CD1c-positive myeloid dendritic cell (primary cell): Measurements from ENCODE around the gene TPD52L1.

Experiments
- DNase-seq: peaks from one replicate; pipeline ENCODE4 v3.0.0-alpha.2; 2016; ENCODE audit errors: extremely low spot score

The TPD52L1 gene

DNA sequence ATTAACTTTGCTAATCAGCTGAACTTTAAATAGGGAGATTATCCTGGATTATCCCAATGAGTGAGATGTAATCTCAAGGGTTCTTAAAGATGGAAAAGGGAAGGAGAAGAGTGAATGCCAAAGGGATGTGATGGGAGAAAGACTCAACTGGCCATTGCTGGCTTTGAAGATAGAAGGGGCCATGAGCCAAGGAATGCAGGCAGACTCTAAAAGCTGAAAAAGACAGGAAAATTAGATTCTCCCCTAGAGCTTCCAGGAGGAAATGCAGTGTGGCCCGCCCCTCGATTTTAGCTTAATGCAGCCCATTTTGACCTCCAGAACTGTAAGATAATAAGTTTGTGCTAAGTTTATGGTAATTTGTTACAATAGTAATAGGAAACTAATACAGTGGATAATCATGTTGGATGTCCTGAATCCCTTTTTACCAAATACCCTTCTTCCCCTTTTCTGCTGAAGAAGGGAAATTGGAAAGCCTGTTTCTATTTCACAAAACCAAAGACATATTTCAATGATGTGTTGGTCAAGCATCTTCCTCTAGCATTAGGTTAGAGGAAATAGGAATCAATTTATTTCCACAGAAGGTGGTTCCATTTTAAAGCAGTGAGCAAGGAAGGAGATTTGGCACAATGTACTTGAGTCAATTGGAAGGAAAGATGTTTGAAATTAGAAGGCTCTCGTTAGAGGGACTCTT is 151.5 kb downstream of the TPD52L1 start:
- no peak for DNase-seq

DNA sequence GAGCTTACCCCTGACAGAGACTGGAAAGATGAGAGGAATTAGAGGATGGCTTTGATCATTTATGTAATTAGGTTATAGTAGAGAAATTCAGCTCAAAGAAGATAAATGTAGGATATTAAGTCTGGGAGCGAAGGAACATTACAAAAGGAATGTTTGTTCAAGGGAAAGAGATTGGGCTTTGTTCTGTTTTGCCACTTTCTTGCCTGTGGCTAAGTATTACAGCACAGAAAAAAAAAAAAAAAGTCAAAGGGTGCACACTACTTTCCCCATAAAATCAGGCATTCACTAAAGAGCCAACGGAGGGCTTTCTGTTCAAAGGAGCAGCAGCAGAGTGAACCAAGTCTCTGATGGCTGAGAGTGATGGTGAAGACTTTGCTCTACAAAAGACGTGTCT is 153.2 kb downstream of the TPD52L1 start:
- DNase-seq = no peak

DNA sequence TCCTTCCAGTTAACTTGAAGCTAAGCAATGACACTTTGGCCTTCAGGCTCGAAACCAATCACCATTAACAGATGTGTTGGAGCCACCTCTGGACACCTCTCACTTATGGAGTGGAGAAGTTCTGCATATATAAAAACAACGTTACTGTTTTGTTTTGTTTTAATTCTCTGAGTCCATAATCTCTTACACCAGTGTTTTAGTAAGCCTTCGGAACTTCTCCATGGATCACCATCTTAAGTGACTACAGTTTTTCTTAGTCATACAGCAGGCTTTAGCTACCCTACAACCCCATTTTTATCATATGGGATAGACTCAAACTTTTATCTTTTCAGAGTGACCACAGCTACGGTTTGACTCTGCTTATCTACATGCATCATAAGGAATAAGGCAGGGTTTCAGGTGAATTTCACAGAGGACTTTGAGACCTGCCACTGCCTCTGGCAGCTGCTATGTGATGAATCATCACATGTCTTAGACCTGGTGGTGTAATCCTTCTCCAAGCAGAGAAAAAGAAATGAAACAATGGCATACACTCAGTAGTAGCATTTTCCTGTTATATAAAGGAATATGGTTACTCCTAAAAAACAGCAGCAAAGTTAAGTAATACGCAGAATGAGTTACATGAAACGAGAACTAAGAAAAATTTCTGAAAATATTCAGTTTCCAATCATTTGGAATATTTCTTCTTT is 153.7 kb downstream of the TPD52L1 start:
- DNase-seq = no peak

DNA sequence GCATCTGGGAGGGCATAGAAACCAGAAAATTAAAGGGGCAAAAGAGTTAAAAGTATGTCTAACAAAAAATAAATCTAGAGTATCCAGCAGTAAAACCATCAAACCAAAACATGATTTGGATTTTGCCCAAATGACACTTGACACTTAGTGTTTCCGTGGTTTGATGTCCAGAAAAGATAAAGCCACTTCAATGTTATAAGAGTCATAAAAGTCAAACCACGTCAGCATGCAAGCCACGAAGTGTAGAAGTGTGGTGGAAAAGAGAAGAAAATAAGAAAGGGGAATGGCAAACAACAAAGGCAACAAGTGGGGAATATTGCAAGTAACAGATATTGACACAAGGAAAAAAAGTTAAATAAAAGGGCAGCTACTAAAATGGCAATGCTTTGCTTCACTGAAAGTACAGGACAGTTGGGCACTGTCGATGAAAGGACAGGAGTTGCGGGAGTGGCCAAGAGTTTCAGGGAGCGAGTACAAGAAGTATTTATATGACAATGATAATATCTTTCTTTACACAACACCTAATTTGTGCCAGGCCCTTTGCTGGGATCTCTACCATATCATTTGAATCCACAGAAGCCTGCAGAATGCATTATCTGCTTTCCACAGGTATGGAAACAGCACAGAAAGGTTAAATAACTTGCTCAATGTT is 154.5 kb downstream of the TPD52L1 start:
- no peak for DNase-seq

DNA sequence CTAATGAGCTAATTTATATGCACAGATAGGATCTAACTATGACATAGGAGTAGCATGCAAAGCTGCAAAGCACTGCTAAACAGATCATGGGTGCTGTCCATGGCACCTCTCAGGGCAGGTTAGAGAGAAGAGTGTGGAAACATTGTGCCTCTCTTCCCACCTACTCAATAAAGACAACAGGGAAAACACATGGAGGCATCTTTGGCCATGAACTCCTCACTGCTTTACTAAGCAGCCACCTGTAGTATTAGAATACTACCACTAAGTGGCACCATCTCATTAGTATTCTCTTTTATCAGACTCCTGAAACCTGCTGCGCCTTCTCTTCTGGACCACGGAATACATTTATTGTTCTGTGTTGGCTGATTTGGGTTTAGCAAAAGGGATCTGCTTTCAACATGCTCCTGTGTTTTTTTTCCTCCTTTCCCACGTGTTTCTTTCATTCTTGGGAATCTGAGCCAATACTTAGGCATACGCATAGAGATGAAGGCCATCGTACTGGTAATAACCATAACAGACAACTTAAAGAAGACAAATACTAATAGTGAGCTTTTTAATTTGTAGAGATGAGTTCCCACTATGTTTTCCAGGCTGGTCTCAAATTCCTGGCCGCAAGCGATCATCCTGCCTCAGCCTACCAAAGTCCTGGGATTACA is 157.5 kb downstream of the TPD52L1 start:
- peak; percentile 58 for DNase-seq

DNA sequence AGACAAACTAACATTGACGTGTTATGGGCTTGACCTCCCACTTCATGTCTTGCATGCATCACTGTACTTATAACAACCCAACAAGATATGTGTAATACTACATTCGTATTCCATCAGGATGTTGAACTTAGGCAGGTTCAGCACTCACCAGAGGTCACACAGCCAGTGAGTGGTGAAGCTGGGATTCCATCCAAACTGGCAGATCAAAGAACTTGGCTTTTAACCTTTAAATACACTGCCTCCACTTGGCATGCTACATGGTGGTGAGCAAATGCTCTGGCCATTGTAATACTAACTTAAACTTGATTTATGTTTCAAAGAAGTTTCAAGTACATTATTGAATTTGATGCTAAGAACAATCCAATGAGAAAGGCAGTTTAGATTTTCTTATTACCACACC is 158.9 kb downstream of the TPD52L1 start:
- no peak for DNase-seq

DNA sequence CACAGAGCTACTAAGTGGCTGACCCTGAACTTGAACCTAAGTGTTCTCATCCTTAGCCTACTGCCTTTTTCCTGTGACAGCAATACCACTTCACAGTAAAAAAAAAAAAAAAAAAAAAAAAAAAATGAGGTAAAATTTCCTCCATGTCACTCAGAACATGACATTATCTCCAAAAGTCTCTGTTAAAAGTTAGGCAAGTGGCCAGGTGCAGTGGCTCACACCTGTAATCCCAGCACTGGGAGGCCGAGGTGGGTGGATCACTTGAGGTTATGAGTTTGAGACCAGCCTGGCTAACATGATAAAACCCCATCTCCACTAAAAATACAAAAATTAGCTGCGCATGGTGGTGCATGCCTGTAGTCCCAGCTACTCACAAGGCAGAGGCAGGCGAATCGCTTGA is 159.4 kb downstream of the TPD52L1 start:
- no peak for DNase-seq
